Measurements from ENCODE around the gene GPR171. TPM values are rescaled to one million over a fixed set of nuclear protein-coding genes. Genes with fewer than 3 reads are reported as not detected.
A peak's percentile ranks its signal among the peaks of the same experiment; 100 is the strongest.

The GPR171 gene
- total and polyA plus RNA-seq, 2 of the 13 experiments (the other 11 are each of a cell fraction or from before 2014, with no cell fraction given): not detected

GRCh38 chr3:151226088-151226563 lies 23.1 kb upstream of the GPR171 start (continued):
- TF ChIP-seq NRL (CRISPR knock-in tag; IDR thresholded peaks at IDR 0.05; ENCODE audit: borderline replicate concordance) (no peak), ZNF235 (CRISPR knock-in tag; IDR thresholded peaks at IDR 0.05; ENCODE audit: borderline replicate concordance) (no peak), ARID5B (CRISPR knock-in tag; IDR thresholded peaks at IDR 0.05) (peak; percentile 51; the same call in 1 of the 2 replicates), ZNF609 (CRISPR knock-in tag; IDR thresholded peaks at IDR 0.05; ENCODE audit: borderline replicate concordance) (0 out of 2 replicates have a peak, but pooled peaks have one; percentile 25), RERE (CRISPR knock-in tag; IDR thresholded peaks at IDR 0.05; ENCODE audit: low read depth) (peak; percentile 36; the same call in 1 of the 2 replicates), HOXA9 (CRISPR knock-in tag; IDR thresholded peaks at IDR 0.05; ENCODE audit: borderline replicate concordance) (no peak), MXI1 (IDR thresholded peaks at IDR 0.05; ENCODE audit: borderline replicate concordance, low read depth, low read length) (no peak), ZNF10 (CRISPR knock-in tag; IDR thresholded peaks at IDR 0.05; ENCODE audit: borderline replicate concordance, low read depth) (no peak), GATAD2A (CRISPR knock-in tag; IDR thresholded peaks at IDR 0.05) (0 out of 2 replicates have a peak, but pooled peaks have one; percentile 18), TCF7 (IDR thresholded peaks at IDR 0.05; ENCODE audit: low read depth) (peak; percentile 22; the same call in 1 of the 2 replicates), GRHL1 (CRISPR knock-in tag; conservative IDR thresholded peaks at IDR 0.05) (no peak), NFIC (IDR thresholded peaks at IDR 0.05; ENCODE audit: low read length) (0 out of 2 replicates have a peak, but pooled peaks have one; percentile 30)

Data from HepG2 (cell line).